Common myeloid progenitor, CD34-positive (primary cell): ENCODE measurements around the gene GRAMD1B.

ENCODE experiments used
- CTCF ChIA-PET: fragments of 350-600 bp; sonication (Branson Sonifier 250); formaldehyde crosslinking; loops from one replicate; lab custom pipeline; 2021; ENCODE audit warnings: antibody characterized with exemption; lab: Charles Lee
- POLR2A ChIA-PET: fragments of 350-600 bp; sonication (Branson Sonifier 250); formaldehyde crosslinking; loops from one replicate; lab custom pipeline; 2021; ENCODE audit warnings: antibody characterized with exemption; lab: Charles Lee
- DNase-seq, 3 donors: peaks; one replicate each; pipeline versions ENCODE4 v3.0.0 to v3.0.0-alpha.2; 2013
- H3K27ac ChIP-seq, 2 experiments: 1 replicate in 1 of 2; 2 replicates in 1 of 2; pipeline ENCODE4 v1.7.0; 2013; ENCODE audit warnings: inconsistent platforms in 2 of 2, low read length in 2 of 2, mild to moderate bottlenecking in 2 of 2, low read depth in 1 of 2, moderate library complexity in 1 of 2; ENCODE audit not compliant: severe bottlenecking in 2 of 2, insufficient read depth in 1 of 2, poor library complexity in 1 of 2
- H3K27me3 ChIP-seq, 5 experiments: replicated peaks in 2 of 5; 1 replicate in 3 of 5; 2 replicates in 2 of 5; pipeline versions ENCODE4 v1.6.1 to v1.7.0; 2013; ENCODE audit warnings: low read length in 4 of 5, mild to moderate bottlenecking in 2 of 5, moderate library complexity in 2 of 5, inconsistent platforms in 1 of 5; ENCODE audit not compliant: insufficient read depth in 5 of 5, control insufficient read depth in 4 of 5
- H3K36me3 ChIP-seq, 4 experiments: 1 replicate in 2 of 4; 2 replicates in 2 of 4; pipeline versions ENCODE4 v1.6.1 to v1.7.0; 2013; ENCODE audit warnings: low read length in 3 of 4, control low read depth in 1 of 4, mild to moderate bottlenecking in 1 of 4; ENCODE audit not compliant: control insufficient read depth in 4 of 4, insufficient read depth in 4 of 4
- H3K4me1 ChIP-seq, 4 experiments: 1 replicate in 3 of 4; 2 replicates in 1 of 4; pipeline versions ENCODE4 v1.6.1 to v1.7.1; 2013; ENCODE audit warnings: low read length in 3 of 4, mild to moderate bottlenecking in 3 of 4, control low read depth in 1 of 4, inconsistent platforms in 1 of 4, moderate library complexity in 1 of 4; ENCODE audit not compliant: control insufficient read depth in 4 of 4, insufficient read depth in 4 of 4; ENCODE audit errors: control extremely low read depth in 1 of 4
- H3K4me3 ChIP-seq, 7 experiments: 1 replicate in 4 of 7; 2 replicates in 3 of 7; pipeline versions ENCODE4 v1.5.1 to v1.7.0; 2013; ENCODE audit warnings: mild to moderate bottlenecking in 7 of 7, low read length in 6 of 7, moderate library complexity in 6 of 7, inconsistent platforms in 2 of 7, low read depth in 2 of 7, control low read depth in 1 of 7; ENCODE audit not compliant: insufficient read depth in 4 of 7, control insufficient read depth in 1 of 7; ENCODE audit errors: extremely low read depth in 1 of 7
- H3K9me3 ChIP-seq, 5 experiments: 1 replicate in 4 of 5; 2 replicates in 1 of 5; pipeline versions ENCODE4 v1.6.1 to v1.7.1; 2013; ENCODE audit warnings: low read length in 4 of 5, mild to moderate bottlenecking in 2 of 5, inconsistent platforms in 1 of 5, low read depth in 1 of 5, moderate library complexity in 1 of 5; ENCODE audit not compliant: control insufficient read depth in 4 of 5, insufficient read depth in 2 of 5; ENCODE audit errors: control extremely low read depth in 1 of 5
- WGBS: methylation state at CpG from one replicate; pipeline ENCODE4 v1.1.5; 2013; ENCODE audit not compliant: insufficient coverage; 5-methylcytosine and 5-hydroxymethylcytosine counted together

The GRAMD1B gene

DNA sequence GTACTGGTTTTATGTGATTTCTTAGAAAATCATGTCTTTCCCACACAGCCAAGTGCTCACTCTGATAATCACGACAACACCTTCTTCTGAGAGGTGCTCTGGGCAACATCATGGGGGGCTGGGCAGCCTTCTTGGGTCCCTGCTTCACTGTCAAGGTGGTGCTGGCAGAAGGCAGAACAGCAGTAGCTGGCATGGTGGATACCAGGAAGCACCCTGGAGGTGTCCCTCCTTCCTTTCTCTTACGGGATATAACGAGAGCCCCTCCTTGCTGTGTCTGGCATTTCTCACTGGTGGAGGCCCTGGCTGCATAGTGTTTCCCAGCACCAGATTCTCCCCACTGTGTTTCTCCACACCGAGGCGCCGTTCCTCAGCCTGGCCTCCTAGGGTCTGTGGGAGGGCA is 163.5 kb downstream of the GRAMD1B start:
- CTCF ChIA-PET, result no interaction called here
- H3K9me3 ChIP-seq, result no peaks in the 10 kb centered on the region
- H3K4me3 ChIP-seq, result no peak overlapping the region
- H3K27me3 ChIP-seq, result no peaks in the 10 kb centered on the region
- H3K36me3 ChIP-seq, result peaks cover 2 to 36% (median 15%) of the 10 kb centered on the region in 4 experiments
- no peak for DNase-seq
- no peak overlapping the region for H3K27ac ChIP-seq
- POLR2A ChIA-PET, result interaction anchor here (0.7 kb wide), 1 partner anchor 610 kb away, joined by 3 read pairs; no protein-coding TSS in a partner anchor
- 100% methylated on average over 4 of the region's 6 CpGs for WGBS
- no peaks in the 10 kb centered on the region for H3K4me1 ChIP-seq

DNA sequence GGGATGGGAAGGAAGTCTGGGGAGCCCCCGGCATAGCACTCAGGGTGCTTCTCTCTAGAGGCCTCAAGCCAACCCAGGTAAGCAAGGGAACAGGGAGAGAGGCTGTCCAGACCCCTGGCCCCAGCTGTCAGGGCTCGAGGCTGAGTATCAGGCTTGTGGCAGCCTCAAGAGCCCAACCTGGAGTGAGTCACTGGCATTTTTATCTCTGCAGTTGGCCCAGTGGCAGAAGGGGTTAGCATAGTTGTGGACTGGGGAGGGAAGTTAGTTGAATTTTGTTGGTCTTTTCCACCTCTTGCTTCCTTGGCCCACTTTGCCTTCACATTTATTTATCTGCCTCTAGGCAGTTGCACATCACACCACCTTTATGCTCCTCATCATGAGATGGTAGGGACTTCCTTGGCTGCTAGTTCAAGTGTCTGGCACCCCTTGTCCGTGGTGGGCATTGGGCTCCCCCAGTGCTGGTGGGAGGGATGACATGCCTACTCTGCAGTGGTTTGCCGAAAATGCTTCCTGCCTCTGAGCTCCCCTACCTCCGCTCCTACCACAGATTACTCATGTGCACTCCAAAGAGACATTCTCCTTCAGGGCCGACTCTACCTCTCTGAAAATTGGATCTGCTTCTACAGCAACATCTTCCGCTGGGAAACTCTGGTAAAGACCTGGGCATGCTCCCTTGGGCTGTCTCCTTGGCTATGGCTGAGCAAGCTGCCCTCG is 164.3 kb downstream of the GRAMD1B start:
- no peaks in the 10 kb centered on the region for H3K27me3 ChIP-seq
- POLR2A ChIA-PET, result interaction anchor here (0.7 kb wide), 1 partner anchor 610 kb away, joined by 3 read pairs; no protein-coding TSS in a partner anchor
- WGBS, result 96% methylated on average over 7 of the region's 8 CpGs
- no peak overlapping the region for H3K4me3 ChIP-seq
- H3K4me1 ChIP-seq, result no peaks in the 10 kb centered on the region
- no peaks in the 10 kb centered on the region for H3K9me3 ChIP-seq
- no peak for DNase-seq
- CTCF ChIA-PET, result no interaction called here
- no peak overlapping the region for H3K27ac ChIP-seq
- H3K36me3 ChIP-seq, result peaks cover 2 to 39% (median 18%) of the 10 kb centered on the region in 4 experiments

DNA sequence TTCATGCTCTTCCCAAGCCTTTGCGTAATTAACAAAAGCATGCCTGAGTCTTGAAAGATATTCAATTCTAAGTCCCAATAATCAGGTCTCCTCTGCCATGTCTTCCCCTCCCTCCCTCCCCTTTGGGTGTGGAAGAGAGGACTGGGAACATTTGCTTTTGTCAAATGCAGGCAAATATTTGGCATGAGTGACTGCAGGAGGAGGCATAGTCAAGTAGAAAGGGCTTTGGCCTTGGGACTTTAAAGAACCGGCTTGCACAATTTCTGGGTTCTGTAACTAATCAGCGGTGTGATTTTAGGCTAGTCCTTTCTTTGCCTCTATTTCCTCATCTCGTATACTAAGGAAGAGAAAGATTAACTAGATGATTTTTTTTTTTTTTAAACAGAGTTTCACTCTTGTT is 164.9 kb downstream of the GRAMD1B start:
- POLR2A ChIA-PET, result no interaction called here
- CTCF ChIA-PET, result no interaction called here
- no peaks in the 10 kb centered on the region for H3K27me3 ChIP-seq
- DNase-seq, result no peak
- 94% methylated on average over 3 of the region's 4 CpGs for WGBS
- peaks cover 2 to 40% (median 18%) of the 10 kb centered on the region in 4 experiments for H3K36me3 ChIP-seq
- H3K27ac ChIP-seq, result no peak overlapping the region
- H3K9me3 ChIP-seq, result no peaks in the 10 kb centered on the region
- no peak overlapping the region for H3K4me3 ChIP-seq
- no peaks in the 10 kb centered on the region for H3K4me1 ChIP-seq

DNA sequence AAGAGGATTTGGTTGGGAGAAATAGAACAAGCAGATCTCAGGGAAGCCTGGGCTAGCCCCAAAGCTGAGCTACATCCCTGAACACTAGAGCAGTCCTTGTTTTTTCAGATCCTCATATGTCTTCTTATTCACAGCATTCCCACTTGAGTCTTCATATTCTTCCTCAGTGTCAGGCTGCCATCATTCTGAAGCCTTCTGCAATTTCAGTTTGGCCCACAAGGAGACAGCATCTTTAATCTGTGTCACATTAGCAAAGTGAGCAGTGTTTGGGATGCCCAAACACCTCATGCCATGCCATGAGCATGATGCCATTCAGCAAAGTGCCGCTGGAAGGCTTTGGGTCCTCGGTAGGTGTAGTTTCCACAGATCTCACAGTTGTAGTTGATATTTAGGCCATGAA is 167.8 kb downstream of the GRAMD1B start:
- no peaks in the 10 kb centered on the region for H3K27me3 ChIP-seq
- H3K9me3 ChIP-seq, result no peaks in the 10 kb centered on the region
- ChIA-PET POLR2A (no interaction called here), CTCF (interaction anchor here (1.5 kb wide), 1 partner anchor 18 kb away, joined by 3 read pairs; no protein-coding TSS in a partner anchor)
- H3K4me3 ChIP-seq, result no peak overlapping the region
- H3K36me3 ChIP-seq, result peaks cover 7 to 42% (median 25%) of the 10 kb centered on the region in 4 experiments
- WGBS, result 100% methylated on average over 2 of the region's 2 CpGs
- no peak for DNase-seq
- no peaks in the 10 kb centered on the region for H3K4me1 ChIP-seq
- no peak overlapping the region for H3K27ac ChIP-seq

DNA sequence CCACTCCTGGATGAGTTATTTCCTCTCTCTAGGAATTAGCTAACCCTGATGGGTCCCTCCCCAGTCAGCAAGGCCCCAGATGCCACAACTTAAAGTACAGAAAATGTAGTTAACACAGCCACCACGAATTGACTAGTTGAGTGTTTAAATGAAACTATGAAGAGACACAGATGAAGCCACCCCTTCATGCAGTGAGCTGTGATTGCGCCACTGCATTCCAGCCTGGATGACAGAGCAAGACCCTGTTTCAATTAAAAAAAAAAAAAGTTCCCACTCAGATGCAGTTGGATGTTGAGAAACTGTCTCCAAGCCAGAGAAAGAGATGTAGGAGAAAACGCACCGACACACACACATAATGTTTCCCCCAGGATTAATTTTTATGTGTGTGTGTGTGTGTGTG is 171.1 kb downstream of the GRAMD1B start:
- WGBS, result 100% methylated on average over 2 of the region's 4 CpGs
- H3K36me3 ChIP-seq, result peaks cover 8 to 53% (median 31%) of the 10 kb centered on the region in 4 experiments
- H3K4me1 ChIP-seq, result no peaks in the 10 kb centered on the region
- ChIA-PET POLR2A (no interaction called here), CTCF (no interaction called here)
- H3K27ac ChIP-seq, result no peak overlapping the region
- no peaks in the 10 kb centered on the region for H3K9me3 ChIP-seq
- H3K4me3 ChIP-seq, result no peak overlapping the region
- DNase-seq, result no peak
- H3K27me3 ChIP-seq, result no peaks in the 10 kb centered on the region

DNA sequence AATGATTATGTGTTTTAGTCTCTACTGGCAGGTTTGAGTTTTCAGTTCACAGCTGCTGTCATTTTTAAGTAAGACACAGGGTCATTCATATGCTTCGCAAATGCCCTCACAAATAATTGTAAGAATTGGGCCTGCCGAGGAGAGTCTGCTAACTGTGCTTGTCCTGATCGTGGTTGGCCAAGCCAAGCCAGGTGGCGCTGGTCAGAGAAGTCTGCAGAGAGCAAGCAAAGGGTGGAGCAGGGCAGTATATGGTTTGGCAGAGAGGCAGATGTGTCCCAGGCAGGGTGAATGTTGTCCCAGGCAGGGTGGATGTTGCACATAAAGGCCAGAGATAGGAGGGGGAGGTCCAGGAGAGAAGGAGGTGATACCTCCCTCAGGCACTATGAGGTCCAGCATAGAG is 171.7 kb downstream of the GRAMD1B start:
- WGBS, result 100% methylated on average over 4 of the region's 4 CpGs
- ChIA-PET CTCF (no interaction called here), POLR2A (no interaction called here)
- Histone ChIP-seq H3K4me3 (no peak overlapping the region), H3K4me1 (no peaks in the 10 kb centered on the region), H3K9me3 (no peaks in the 10 kb centered on the region), H3K27ac (no peak overlapping the region), H3K27me3 (no peaks in the 10 kb centered on the region), H3K36me3 (peaks cover 8 to 58% (median 31%) of the 10 kb centered on the region in 4 experiments)
- DNase-seq, result no peak

DNA sequence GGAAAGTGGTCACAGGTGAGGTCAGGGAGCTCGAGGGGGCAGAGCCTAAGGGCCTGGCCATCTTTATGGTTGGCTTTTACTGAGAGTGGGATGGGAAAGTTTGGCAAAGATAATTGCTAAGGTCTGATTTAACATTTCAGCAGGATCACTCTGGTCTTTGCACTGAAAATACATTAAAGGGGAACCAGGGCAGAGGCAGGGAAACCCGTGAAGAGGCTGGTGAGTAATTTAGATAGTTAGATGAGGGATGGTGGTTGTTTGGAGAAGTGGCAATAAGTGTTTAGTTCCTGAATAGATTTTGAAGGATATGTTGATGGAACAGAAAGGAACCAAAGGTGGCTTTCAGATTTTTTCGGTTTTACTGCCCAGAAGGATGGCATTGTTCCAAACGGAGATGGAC is 173.6 kb downstream of the GRAMD1B start:
- peaks cover 13 to 63% (median 36%) of the 10 kb centered on the region in 4 experiments for H3K36me3 ChIP-seq
- ChIA-PET POLR2A (no interaction called here), CTCF (no interaction called here)
- H3K27me3 ChIP-seq, result no peaks in the 10 kb centered on the region
- no peaks in the 10 kb centered on the region for H3K4me1 ChIP-seq
- H3K9me3 ChIP-seq, result no peaks in the 10 kb centered on the region
- 86% methylated on average over 4 of the region's 4 CpGs for WGBS
- DNase-seq, result no peak
- H3K27ac ChIP-seq, result no peak overlapping the region
- H3K4me3 ChIP-seq, result no peak overlapping the region
